ENCODE measurements around the gene NINJ2. TPM values are rescaled to one million over a fixed set of nuclear protein-coding genes. Genes with fewer than 3 reads are reported as not detected.
A peak's percentile ranks its signal among the peaks of the same experiment; 100 is the strongest.

Gene NINJ2
- total RNA-seq, 1 donor from 2014 or later = 4.9 TPM

GRCh38 chr12:614411-614970 lies 48.8 kb downstream of the NINJ2 start:
- DNase-seq (ENCODE audit: low spot score) = no peak

- no peak for DNase-seq (ENCODE audit: low spot score)
Observed at GRCh38 chr12:613996-614395, 49.2 kb downstream of the NINJ2 start.

- no peak for DNase-seq (ENCODE audit: low spot score)
Observed at GRCh38 chr12:612886-613285, 50.4 kb downstream of the NINJ2 start.

- DNase-seq (ENCODE audit: low spot score) = no peak
Observed at GRCh38 chr12:612293-612692, 51.0 kb downstream of the NINJ2 start.

GRCh38 chr12:611721-612120 lies 51.5 kb downstream of the NINJ2 start:
- DNase-seq (ENCODE audit: low spot score) = no peak

- DNase-seq (ENCODE audit: low spot score) = no peak
Observed at GRCh38 chr12:608921-609320, 54.3 kb downstream of the NINJ2 start.

- no peak for DNase-seq (ENCODE audit: low spot score)
Observed at GRCh38 chr12:608413-608812, 54.8 kb downstream of the NINJ2 start.

GRCh38 chr12:607541-608001 lies 55.7 kb downstream of the NINJ2 start:
- DNase-seq (ENCODE audit: low spot score) = peak; percentile 52

- DNase-seq (ENCODE audit: low spot score) = no peak
Observed at GRCh38 chr12:604956-605355, 58.3 kb downstream of the NINJ2 start.

GRCh38 chr12:602700-603068 lies 60.6 kb downstream of the NINJ2 start:
- DNase-seq (ENCODE audit: low spot score) = no peak

GRCh38 chr12:601976-602699 lies 61.1 kb downstream of the NINJ2 start:
- DNase-seq (ENCODE audit: low spot score) = no peak

- DNase-seq (ENCODE audit: low spot score) = no peak
Observed at GRCh38 chr12:599756-600155, 63.5 kb downstream of the NINJ2 start.

- DNase-seq (ENCODE audit: low spot score) = peak; percentile 76
Observed at GRCh38 chr12:597926-598568, 65.2 kb downstream of the NINJ2 start.

- DNase-seq (ENCODE audit: low spot score) = no peak
Observed at GRCh38 chr12:593396-594270, 69.6 kb downstream of the NINJ2 start.

- DNase-seq (ENCODE audit: low spot score) = no peak
Observed at GRCh38 chr12:592024-592505, 71.2 kb downstream of the NINJ2 start.

GRCh38 chr12:591167-592023 lies 71.8 kb downstream of the NINJ2 start:
- no peak for DNase-seq (ENCODE audit: low spot score)

GRCh38 chr12:590206-590750 lies 73.0 kb downstream of the NINJ2 start:
- no peak for DNase-seq (ENCODE audit: low spot score)

- DNase-seq (ENCODE audit: low spot score) = no peak
Observed at GRCh38 chr12:588646-589045, 74.6 kb downstream of the NINJ2 start.

- no peak for DNase-seq (ENCODE audit: low spot score)
Observed at GRCh38 chr12:588024-588322, 75.3 kb downstream of the NINJ2 start.

GRCh38 chr12:587132-588023 lies 75.9 kb downstream of the NINJ2 start:
- no peak for DNase-seq (ENCODE audit: low spot score)
